ENCODE results near the gene ZNF74. TPM values are rescaled to one million over a fixed set of nuclear protein-coding genes. Genes with fewer than 3 reads are reported as not detected.

Gene ZNF74
- total RNA-seq, 1 donor from 2014 or later: 4.3 TPM

GRCh38 chr22:20418211-20418788, 24.3 kb downstream of the ZNF74 start:
- H3K27ac Mint-ChIP-seq: no peak overlapping the region
- peaks cover 3% of the 10 kb centered on the region for H3K27me3 Mint-ChIP-seq
- POLR2A ChIA-PET: interaction anchor here (0.5 to 1.1 kb wide), 6 partner anchors 11 to 539 kb away, joined by 3 to 6 read pairs (median 4); no protein-coding TSS in a partner anchor
- CTCF ChIA-PET: interaction anchor here (0.6 to 3.6 kb wide), 25 partner anchors 10 to 345 kb away, joined by 3 to 68 read pairs (median 4); partner anchors contain the start of genes DGCR6L and MED15
- H3K4me3 Mint-ChIP-seq: peak overlapping the region; percentile 68
- no peak for TF ChIP-seq CTCF (IDR thresholded peaks at IDR 0.05)
- no peaks in the 10 kb centered on the region for H3K36me3 Mint-ChIP-seq (ENCODE audit: low read depth)
- H3K9me3 Mint-ChIP-seq: no peaks in the 10 kb centered on the region
- ATAC-seq (ENCODE audit: low read depth) (peak; percentile 90), DNase-seq (peak; percentile 66)
- intact Hi-C loops (cut with micrococcal nuclease): loop anchor here (1.0 to 2.0 kb wide), 5 partner anchors 38 to 367 kb away; no protein-coding TSS in a partner anchor
- H3K4me1 Mint-ChIP-seq: peaks cover 4% of the 10 kb centered on the region

GRCh38 chr22:20419664-20419951, 25.7 kb downstream of the ZNF74 start:
- DNase-seq (no peak), ATAC-seq (ENCODE audit: low read depth) (no peak)
- intact Hi-C loops (cut with micrococcal nuclease): loop anchor here (2.0 kb wide), 1 partner anchor 365 kb away; no protein-coding TSS in a partner anchor
- CTCF ChIA-PET: interaction anchor here (3.6 kb wide), 1 partner anchor 36 kb away, joined by 68 read pairs; no protein-coding TSS in a partner anchor
- POLR2A ChIA-PET: interaction anchor here (0.6 kb wide), 1 partner anchor 96 kb away, joined by 4 read pairs; no protein-coding TSS in a partner anchor
- Mint-ChIP-seq H3K36me3 (ENCODE audit: low read depth) (no peaks in the 10 kb centered on the region), H3K27ac (no peak overlapping the region), H3K27me3 (peaks cover 9% of the 10 kb centered on the region), H3K4me3 (no peak overlapping the region), H3K9me3 (no peaks in the 10 kb centered on the region), H3K4me1 (peaks cover 6% of the 10 kb centered on the region)
- TF ChIP-seq CTCF (IDR thresholded peaks at IDR 0.05): no peak

- intact Hi-C loops (cut with micrococcal nuclease): no loop called here
- Mint-ChIP-seq H3K36me3 (ENCODE audit: low read depth) (no peaks in the 10 kb centered on the region), H3K4me1 (peaks cover 8% of the 10 kb centered on the region), H3K9me3 (no peaks in the 10 kb centered on the region), H3K4me3 (no peak overlapping the region), H3K27me3 (peaks cover 9% of the 10 kb centered on the region), H3K27ac (no peak overlapping the region)
- ATAC-seq (ENCODE audit: low read depth) (no peak), DNase-seq (no peak)
- ChIA-PET CTCF (no interaction called here), POLR2A (no interaction called here)
- no peak for TF ChIP-seq CTCF (IDR thresholded peaks at IDR 0.05)
Observed at GRCh38 chr22:20420157-20420842, 26.3 kb downstream of the ZNF74 start.

GRCh38 chr22:20421507-20421874, 27.5 kb downstream of the ZNF74 start:
- no peak for TF ChIP-seq CTCF (IDR thresholded peaks at IDR 0.05)
- ChIA-PET POLR2A (no interaction called here), CTCF (no interaction called here)
- no peak overlapping the region for H3K27ac Mint-ChIP-seq
- peaks cover 8% of the 10 kb centered on the region for H3K4me1 Mint-ChIP-seq
- H3K36me3 Mint-ChIP-seq (ENCODE audit: low read depth): no peaks in the 10 kb centered on the region
- H3K4me3 Mint-ChIP-seq: no peak overlapping the region
- H3K27me3 Mint-ChIP-seq: peaks cover 11% of the 10 kb centered on the region
- ATAC-seq (ENCODE audit: low read depth) (no peak), DNase-seq (no peak)
- H3K9me3 Mint-ChIP-seq: no peaks in the 10 kb centered on the region
- intact Hi-C loops (cut with micrococcal nuclease): no loop called here

- ATAC-seq (ENCODE audit: low read depth) (no peak), DNase-seq (no peak)
- POLR2A ChIA-PET: no interaction called here
- TF ChIP-seq CTCF (IDR thresholded peaks at IDR 0.05): no peak
- Mint-ChIP-seq H3K4me3 (no peak overlapping the region), H3K4me1 (peaks cover 8% of the 10 kb centered on the region), H3K36me3 (ENCODE audit: low read depth) (no peaks in the 10 kb centered on the region), H3K27ac (no peak overlapping the region), H3K27me3 (peaks cover 18% of the 10 kb centered on the region), H3K9me3 (no peaks in the 10 kb centered on the region)
- intact Hi-C loops (cut with micrococcal nuclease): no loop called here
- CTCF ChIA-PET: no interaction called here
Observed at GRCh38 chr22:20422271-20423007, 28.5 kb downstream of the ZNF74 start.
